HepG2 (cell line): ENCODE results near the gene INO80C. TPM values are rescaled to one million over a fixed set of nuclear protein-coding genes. Genes with fewer than 3 reads are reported as not detected.
A peak's percentile ranks its signal among the peaks of the same experiment; 100 is the strongest.

Source experiments
- CBFB ChIP-seq: sonication (generic); formaldehyde crosslinking; IDR thresholded peaks from 2 replicates; pipeline ENCODE4 v1.4.0; 2020; ENCODE audit warnings: missing genetic modification reagents
- ELF4 ChIP-seq: sonication (generic); formaldehyde crosslinking; IDR thresholded peaks from 2 replicates; pipeline ENCODE4 v1.5.0; 2020; ENCODE audit warnings: missing genetic modification reagents, mild to moderate bottlenecking, moderate library complexity, borderline replicate concordance
- ETV6 ChIP-seq: sonication (generic); formaldehyde crosslinking; conservative IDR thresholded peaks from 2 replicates; pipeline ENCODE4 v1.4.0; 2020; ENCODE audit warnings: missing genetic modification reagents
- GATAD1 ChIP-seq: IDR thresholded peaks from 2 replicates; pipeline ENCODE4 v1.6.1; 2016; ENCODE audit warnings: missing genetic modification reagents, missing compliant biosample characterization
- HBP1 ChIP-seq: IDR thresholded peaks from 2 replicates; pipeline ENCODE4 v1.6.1; 2016; ENCODE audit warnings: low read depth, control low read depth
- MTERF4 ChIP-seq: sonication (generic); formaldehyde crosslinking; IDR thresholded peaks from 2 replicates; pipeline ENCODE4 v1.8.0; 2023; ENCODE audit warnings: mild to moderate bottlenecking, missing genetic modification reagents
- POLR2G ChIP-seq: fragments of 200-400 bp; formaldehyde crosslinking; IDR thresholded peaks from 2 replicates; pipeline ENCODE4 v1.6.1; 2018; ENCODE audit warnings: mild to moderate bottlenecking, low read depth, low read length, moderate library complexity
- SATB2 ChIP-seq: sonication (generic); formaldehyde crosslinking; IDR thresholded peaks from 2 replicates; pipeline ENCODE4 v1.5.0; 2020; ENCODE audit warnings: missing genetic modification reagents
- XBP1 ChIP-seq: sonication (generic); formaldehyde crosslinking; IDR thresholded peaks from 2 replicates; pipeline ENCODE4 v1.5.0; 2020; ENCODE audit warnings: missing genetic modification reagents
- ZBTB26 ChIP-seq: IDR thresholded peaks from 2 replicates; pipeline ENCODE4 v1.6.1; 2016; ENCODE audit warnings: missing compliant biosample characterization, missing genetic modification reagents, borderline replicate concordance
- ZNF20 ChIP-seq: sonication (generic); formaldehyde crosslinking; IDR thresholded peaks from 2 replicates; pipeline ENCODE4 v1.4.0; 2020; ENCODE audit warnings: mild to moderate bottlenecking, moderate library complexity, missing genetic modification reagents
- ZNF264 ChIP-seq: sonication (generic); formaldehyde crosslinking; IDR thresholded peaks from 2 replicates; pipeline ENCODE4 v1.4.0; 2020; ENCODE audit warnings: missing genetic modification reagents
- ZNF318 ChIP-seq: sonication (generic); formaldehyde crosslinking; IDR thresholded peaks from 2 replicates; pipeline ENCODE4 v1.4.0; 2020; ENCODE audit warnings: mild to moderate bottlenecking, missing genetic modification reagents
- ZNF558 ChIP-seq: sonication (generic); formaldehyde crosslinking; IDR thresholded peaks from 2 replicates; pipeline ENCODE4 v1.9.0; 2022; ENCODE audit warnings: mild to moderate bottlenecking, missing genetic modification reagents, borderline replicate concordance
- ZNF562 ChIP-seq: sonication (generic); formaldehyde crosslinking; IDR thresholded peaks from 2 replicates; pipeline ENCODE4 v1.8.0; 2022; ENCODE audit warnings: missing genetic modification reagents, borderline replicate concordance
- ZNF644 ChIP-seq: IDR thresholded peaks from 2 replicates; pipeline ENCODE4 v1.6.1; 2016; ENCODE audit warnings: low read depth
- ZNF768 ChIP-seq: sonication (generic); formaldehyde crosslinking; IDR thresholded peaks from 2 replicates; pipeline ENCODE4 v1.4.0; 2020; ENCODE audit warnings: missing genetic modification reagents
- ZNF776 ChIP-seq: sonication (generic); formaldehyde crosslinking; IDR thresholded peaks from 2 replicates; pipeline ENCODE4 v1.4.0; 2020; ENCODE audit warnings: mild to moderate bottlenecking, missing genetic modification reagents
- polyA plus RNA-seq, 8 experiments: library from polyadenylated mRNA; depleted of rRNA in 3 of 8; stranded (reverse) in 7 of 8; unstranded in 1 of 8; fragments of >200 nt; fragmentation: Illumina TruSeq in 4 of 8; extraction: Trizol in 4 of 8; gene quantifications; 2 replicates each; pipeline versions ENCODE4 v1.2.1 to v1.2.3, GENCODE V29; 2011 to 2016; ENCODE audit warnings: low read depth in 4 of 8, missing spikeins in 1 of 8, mixed read lengths in 1 of 8; ENCODE audit not compliant: insufficient read depth in 1 of 8
- total RNA-seq, 5 experiments: library from RNA; depleted of rRNA; stranded (reverse); fragments of >200 nt; fragmentation: Illumina TruSeq; extraction: Trizol; gene quantifications; 2 replicates each; pipeline ENCODE4 v1.2.3, GENCODE V29; 2016; ENCODE audit warnings: low read depth in 1 of 5

Gene INO80C
- total and polyA plus RNA-seq, 2 of the 13 experiments (the other 11 are each of a cell fraction or from before 2014, with no cell fraction given) = 8.2 to 15.4 TPM

- TF ChIP-seq GATAD1 (peak; percentile 88; the same call in 1 of the 2 replicates), ZNF558 (CRISPR knock-in tag) (peak; percentile 79; the same call in 1 of the 2 replicates), ETV6 (peak; percentile 95; the same call in 1 of the 2 replicates), ZBTB26 (CRISPR knock-in tag) (0 out of 2 replicates have a peak, but pooled peaks have one; percentile 39), ZNF264 (CRISPR knock-in tag) (peak; percentile 92), MTERF4 (CRISPR knock-in tag) (peak; percentile 88; the same call in 1 of the 2 replicates), XBP1 (no peak), HBP1 (CRISPR knock-in tag) (0 out of 2 replicates have a peak, but pooled peaks have one; percentile 32), CBFB (CRISPR knock-in tag) (peak; percentile 67), ZNF562 (CRISPR knock-in tag) (no peak), ZNF20 (CRISPR knock-in tag) (no peak), POLR2G (peak; percentile 97), ZNF644 (CRISPR knock-in tag) (no peak), ZNF318 (CRISPR knock-in tag) (no peak), ZNF776 (CRISPR knock-in tag) (no peak; the same call in 1 of the 2 replicates), ELF4 (CRISPR knock-in tag) (peak; percentile 99), SATB2 (CRISPR knock-in tag) (peak; percentile 23; the same call in 1 of the 2 replicates), ZNF768 (CRISPR knock-in tag) (peak; percentile 58)
These were observed at the start of gene INO80C (continued) for GRCh38 chr18:35497370-35498197.
